HCT116 (cell line): ENCODE data around the gene NUP210.

ENCODE experiments used
- EZH2 ChIP-seq: fragments of 200-600 bp; sonication (generic); IDR thresholded peaks from 2 replicates; pipeline ENCODE4 v1.6.1; 2017; ENCODE audit warnings: antibody characterized with exemption, mixed run types
- POLR2A ChIP-seq: IDR thresholded peaks from 2 replicates; pipeline ENCODE4 v1.7.0; 2011; ENCODE audit warnings: borderline replicate concordance; ENCODE audit not compliant: insufficient read depth, insufficient read length; ENCODE audit errors: extremely low read depth
- POLR2AphosphoS5 ChIP-seq: IDR thresholded peaks from 2 replicates; pipeline ENCODE4 v1.6.1; 2011; ENCODE audit warnings: mild to moderate bottlenecking, low read depth, low read length, moderate library complexity
- ZNF274 ChIP-seq: fragments of 200-500 bp; sonication (Bioruptor generic); IDR thresholded peaks from 2 replicates; pipeline ENCODE4 v1.6.1; 2014; ENCODE audit warnings: mild to moderate bottlenecking, low read depth, low read length, inconsistent platforms
- TF ChIP-seq, protein P1 (sequence below), 3 experiments: fragments of 200-600 bp in 1 of 3; sonication (generic) in 1 of 3; IDR thresholded peaks in 2 of 3; conservative IDR thresholded peaks in 1 of 3; 2 replicates each; pipeline ENCODE4 v1.5.1; 2012 to 2017; ENCODE audit warnings: low read depth in 2 of 3, low read length in 2 of 3, antibody characterized with exemption in 1 of 3, borderline replicate concordance in 1 of 3, control low read depth in 1 of 3, mild to moderate bottlenecking in 1 of 3, mixed read lengths in 1 of 3, mixed run types in 1 of 3, moderate library complexity in 1 of 3; ENCODE audit not compliant: insufficient read depth in 1 of 3
- TF ChIP-seq, protein P2 (sequence below): IDR thresholded peaks from 2 replicates; pipeline ENCODE4 v1.6.1; 2012
- TF ChIP-seq, protein P3 (sequence below): IDR thresholded peaks from 2 replicates; pipeline ENCODE4 v1.6.1; 2012; ENCODE audit warnings: low read depth

DNA sequence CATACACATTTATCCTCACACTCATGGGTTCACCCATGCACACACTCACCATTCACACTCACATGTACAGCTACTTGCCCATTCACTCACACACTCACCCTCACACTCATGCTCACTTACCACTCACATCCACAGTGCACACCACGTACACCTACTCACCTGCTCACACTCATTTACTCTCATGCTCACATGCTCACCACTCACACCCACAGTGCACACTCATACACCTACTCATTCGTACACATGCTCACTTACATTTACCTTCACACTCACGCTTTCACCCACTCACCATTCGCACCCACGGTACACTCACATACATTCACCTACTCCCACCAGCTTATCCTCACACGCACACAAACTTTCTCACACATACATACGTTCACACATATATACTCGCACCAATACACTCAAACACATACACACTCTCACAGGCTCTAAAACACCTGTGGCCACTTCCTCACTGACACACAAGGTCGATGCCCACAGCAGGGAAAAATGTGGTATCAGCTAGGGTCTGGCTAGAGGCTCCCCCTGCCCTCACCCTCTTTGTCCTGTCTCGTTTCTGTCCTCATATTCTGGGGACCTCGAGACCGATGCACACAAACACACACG lies 46.0 kb downstream of the NUP210 start:
- TF ChIP-seq, protein P1, sequence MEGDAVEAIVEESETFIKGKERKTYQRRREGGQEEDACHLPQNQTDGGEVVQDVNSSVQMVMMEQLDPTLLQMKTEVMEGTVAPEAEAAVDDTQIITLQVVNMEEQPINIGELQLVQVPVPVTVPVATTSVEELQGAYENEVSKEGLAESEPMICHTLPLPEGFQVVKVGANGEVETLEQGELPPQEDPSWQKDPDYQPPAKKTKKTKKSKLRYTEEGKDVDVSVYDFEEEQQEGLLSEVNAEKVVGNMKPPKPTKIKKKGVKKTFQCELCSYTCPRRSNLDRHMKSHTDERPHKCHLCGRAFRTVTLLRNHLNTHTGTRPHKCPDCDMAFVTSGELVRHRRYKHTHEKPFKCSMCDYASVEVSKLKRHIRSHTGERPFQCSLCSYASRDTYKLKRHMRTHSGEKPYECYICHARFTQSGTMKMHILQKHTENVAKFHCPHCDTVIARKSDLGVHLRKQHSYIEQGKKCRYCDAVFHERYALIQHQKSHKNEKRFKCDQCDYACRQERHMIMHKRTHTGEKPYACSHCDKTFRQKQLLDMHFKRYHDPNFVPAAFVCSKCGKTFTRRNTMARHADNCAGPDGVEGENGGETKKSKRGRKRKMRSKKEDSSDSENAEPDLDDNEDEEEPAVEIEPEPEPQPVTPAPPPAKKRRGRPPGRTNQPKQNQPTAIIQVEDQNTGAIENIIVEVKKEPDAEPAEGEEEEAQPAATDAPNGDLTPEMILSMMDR (IDR thresholded peaks at IDR 0.05 in 2 of 3, conservative IDR thresholded peaks at IDR 0.05 in 1 of 3; ENCODE audit: borderline replicate concordance in 1 of 3, insufficient read depth in 1 of 3, low read depth in 2 of 3, low read length in 2 of 3), result no peak
- no peak for TF ChIP-seq POLR2A
- no peak for TF ChIP-seq POLR2AphosphoS5
- TF ChIP-seq, protein P2, sequence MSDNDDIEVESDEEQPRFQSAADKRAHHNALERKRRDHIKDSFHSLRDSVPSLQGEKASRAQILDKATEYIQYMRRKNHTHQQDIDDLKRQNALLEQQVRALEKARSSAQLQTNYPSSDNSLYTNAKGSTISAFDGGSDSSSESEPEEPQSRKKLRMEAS, result no peak
- TF ChIP-seq, protein P3, sequence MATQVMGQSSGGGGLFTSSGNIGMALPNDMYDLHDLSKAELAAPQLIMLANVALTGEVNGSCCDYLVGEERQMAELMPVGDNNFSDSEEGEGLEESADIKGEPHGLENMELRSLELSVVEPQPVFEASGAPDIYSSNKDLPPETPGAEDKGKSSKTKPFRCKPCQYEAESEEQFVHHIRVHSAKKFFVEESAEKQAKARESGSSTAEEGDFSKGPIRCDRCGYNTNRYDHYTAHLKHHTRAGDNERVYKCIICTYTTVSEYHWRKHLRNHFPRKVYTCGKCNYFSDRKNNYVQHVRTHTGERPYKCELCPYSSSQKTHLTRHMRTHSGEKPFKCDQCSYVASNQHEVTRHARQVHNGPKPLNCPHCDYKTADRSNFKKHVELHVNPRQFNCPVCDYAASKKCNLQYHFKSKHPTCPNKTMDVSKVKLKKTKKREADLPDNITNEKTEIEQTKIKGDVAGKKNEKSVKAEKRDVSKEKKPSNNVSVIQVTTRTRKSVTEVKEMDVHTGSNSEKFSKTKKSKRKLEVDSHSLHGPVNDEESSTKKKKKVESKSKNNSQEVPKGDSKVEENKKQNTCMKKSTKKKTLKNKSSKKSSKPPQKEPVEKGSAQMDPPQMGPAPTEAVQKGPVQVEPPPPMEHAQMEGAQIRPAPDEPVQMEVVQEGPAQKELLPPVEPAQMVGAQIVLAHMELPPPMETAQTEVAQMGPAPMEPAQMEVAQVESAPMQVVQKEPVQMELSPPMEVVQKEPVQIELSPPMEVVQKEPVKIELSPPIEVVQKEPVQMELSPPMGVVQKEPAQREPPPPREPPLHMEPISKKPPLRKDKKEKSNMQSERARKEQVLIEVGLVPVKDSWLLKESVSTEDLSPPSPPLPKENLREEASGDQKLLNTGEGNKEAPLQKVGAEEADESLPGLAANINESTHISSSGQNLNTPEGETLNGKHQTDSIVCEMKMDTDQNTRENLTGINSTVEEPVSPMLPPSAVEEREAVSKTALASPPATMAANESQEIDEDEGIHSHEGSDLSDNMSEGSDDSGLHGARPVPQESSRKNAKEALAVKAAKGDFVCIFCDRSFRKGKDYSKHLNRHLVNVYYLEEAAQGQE, result no peak
- TF ChIP-seq EZH2, result no peak
- no peak for TF ChIP-seq ZNF274
